Neural cell (in vitro differentiated cells): ENCODE results near the gene RMDN3. TPM values are rescaled to one million over a fixed set of nuclear protein-coding genes. Genes with fewer than 3 reads are reported as not detected.

Experiments
- H2AFZ ChIP-seq: fragments of 200-600, 300-800 bp; sonication (generic), shearing (Covaris generic); 2 replicates; pipeline ENCODE4 v1.6.0; 2014; ENCODE audit warnings: low read depth, mild to moderate bottlenecking, antibody characterized with exemption, low read length, moderate library complexity
- H3F3A ChIP-seq: fragments of 200-600 bp; shearing (Covaris generic); 2 replicates; pipeline ENCODE4 v1.6.1; 2016; ENCODE audit warnings: mild to moderate bottlenecking, moderate library complexity, mixed read lengths, antibody characterized with exemption, low read length; ENCODE audit not compliant: insufficient read depth, poor library complexity, severe bottlenecking
- H3K27ac ChIP-seq: fragments of 200-600, 300-800 bp; sonication (generic), shearing (Covaris generic); 2 replicates; pipeline ENCODE4 v1.5.1; 2014; ENCODE audit warnings: mild to moderate bottlenecking, low read length, moderate library complexity
- H3K27me3 ChIP-seq: fragments of 300-800, 200-600 bp; sonication (generic), shearing (Covaris generic); 2 replicates; pipeline ENCODE4 v1.6.0; 2014; ENCODE audit warnings: mild to moderate bottlenecking, low read depth, low read length, moderate library complexity; ENCODE audit not compliant: insufficient read depth
- H3K36me3 ChIP-seq: fragments of 300-800, 200-600 bp; sonication (generic), shearing (Covaris generic); 2 replicates; pipeline ENCODE4 v1.5.1; 2014; ENCODE audit warnings: mild to moderate bottlenecking, antibody characterized with exemption, low read length, moderate library complexity; ENCODE audit not compliant: insufficient read depth
- H3K4me2 ChIP-seq: fragments of 300-800, 200-600 bp; sonication (generic), shearing (Covaris generic); 2 replicates; pipeline ENCODE4 v1.6.0; 2014; ENCODE audit warnings: mild to moderate bottlenecking, low read length
- H3K4me3 ChIP-seq: fragments of 300-800, 200-600 bp; sonication (generic), shearing (Covaris generic); 2 replicates; pipeline ENCODE4 v1.5.1; 2014; ENCODE audit warnings: mild to moderate bottlenecking, low read length, moderate library complexity
- H3K79me2 ChIP-seq: fragments of 200-600 bp; shearing (Covaris generic); replicated peaks from 2 replicates; pipeline ENCODE4 v1.6.0; 2014; ENCODE audit warnings: mild to moderate bottlenecking, low read length, moderate library complexity; ENCODE audit not compliant: insufficient read depth
- H3K9ac ChIP-seq: fragments of 300-800, 200-600 bp; sonication (generic), shearing (Covaris generic); 2 replicates; pipeline ENCODE4 v1.6.1; 2016; ENCODE audit warnings: mild to moderate bottlenecking, low read length, mixed read lengths
- H3K9me2 ChIP-seq: fragments of 200-600 bp; shearing (Covaris generic); 2 replicates; pipeline ENCODE4 v1.6.1; 2016; ENCODE audit warnings: mild to moderate bottlenecking, low read length, mixed read lengths; ENCODE audit not compliant: insufficient read depth
- H3K9me3 ChIP-seq: fragments of 200-600, 300-800 bp; sonication (generic), shearing (Covaris generic); 2 replicates; pipeline ENCODE4 v1.6.1; 2016; ENCODE audit warnings: mild to moderate bottlenecking, mixed run types, low read length, moderate library complexity, mixed read lengths
- H4K20me1 ChIP-seq: fragments of 200-600 bp; shearing (Covaris generic); 2 replicates; pipeline ENCODE4 v1.6.1; 2016; ENCODE audit warnings: mild to moderate bottlenecking, mixed run types; ENCODE audit not compliant: insufficient read depth
- CTCF ChIP-seq: fragments of 450-650 bp; IDR thresholded peaks from 2 replicates; pipeline ENCODE4 v1.5.1; 2014; ENCODE audit warnings: antibody characterized with exemption, mild to moderate bottlenecking, moderate library complexity; ENCODE audit not compliant: poor library complexity, severe bottlenecking
- EP300 ChIP-seq: fragments of 450-650 bp; conservative IDR thresholded peaks from 2 replicates; pipeline ENCODE4 v1.6.1; 2014; ENCODE audit warnings: antibody characterized with exemption, mild to moderate bottlenecking, moderate library complexity; ENCODE audit not compliant: poor library complexity, severe bottlenecking
- EZH2 ChIP-seq: fragments of 200-600, 300-800 bp; shearing (Covaris generic), sonication (generic); IDR thresholded peaks from 2 replicates; pipeline ENCODE4 v1.6.1; 2014; ENCODE audit warnings: antibody characterized with exemption, low read length, borderline replicate concordance, mild to moderate bottlenecking; ENCODE audit not compliant: insufficient read depth, poor library complexity, severe bottlenecking
- MXI1 ChIP-seq: fragments of 450-650 bp; conservative IDR thresholded peaks from 2 replicates; pipeline ENCODE4 v1.6.1; 2014; ENCODE audit warnings: antibody characterized with exemption, mild to moderate bottlenecking; ENCODE audit not compliant: poor library complexity, severe bottlenecking
- POLR2AphosphoS5 ChIP-seq: IDR thresholded peaks from 2 replicates; pipeline ENCODE4 v1.6.1; 2012
- RAD21 ChIP-seq: fragments of 450-650 bp; conservative IDR thresholded peaks from 2 replicates; pipeline ENCODE4 v1.6.1; 2014; ENCODE audit warnings: antibody characterized with exemption, mild to moderate bottlenecking, moderate library complexity
- SMC3 ChIP-seq: fragments of 450-650 bp; conservative IDR thresholded peaks from 2 replicates; pipeline ENCODE4 v1.6.1; 2014; ENCODE audit warnings: antibody characterized with exemption, mild to moderate bottlenecking, moderate library complexity; ENCODE audit not compliant: poor library complexity
- TAF1 ChIP-seq: IDR thresholded peaks from 2 replicates; pipeline ENCODE4 v1.6.1; 2012; ENCODE audit warnings: low read depth
- polyA plus RNA-seq: library from polyadenylated mRNA; depleted of rRNA; stranded (reverse); fragments of >200 nt; gene quantifications from 2 replicates; pipeline ENCODE4 v1.2.3, GENCODE V29; 2014
- TF ChIP-seq, protein P1 (sequence below): IDR thresholded peaks from 2 replicates; pipeline ENCODE4 v1.6.1; 2012; ENCODE audit warnings: borderline replicate concordance

The RMDN3 gene
- polyA plus RNA-seq, 1 donor from 2014 or later: 24.7 TPM

- TF ChIP-seq MXI1: no peak
- TF ChIP-seq, protein P1, sequence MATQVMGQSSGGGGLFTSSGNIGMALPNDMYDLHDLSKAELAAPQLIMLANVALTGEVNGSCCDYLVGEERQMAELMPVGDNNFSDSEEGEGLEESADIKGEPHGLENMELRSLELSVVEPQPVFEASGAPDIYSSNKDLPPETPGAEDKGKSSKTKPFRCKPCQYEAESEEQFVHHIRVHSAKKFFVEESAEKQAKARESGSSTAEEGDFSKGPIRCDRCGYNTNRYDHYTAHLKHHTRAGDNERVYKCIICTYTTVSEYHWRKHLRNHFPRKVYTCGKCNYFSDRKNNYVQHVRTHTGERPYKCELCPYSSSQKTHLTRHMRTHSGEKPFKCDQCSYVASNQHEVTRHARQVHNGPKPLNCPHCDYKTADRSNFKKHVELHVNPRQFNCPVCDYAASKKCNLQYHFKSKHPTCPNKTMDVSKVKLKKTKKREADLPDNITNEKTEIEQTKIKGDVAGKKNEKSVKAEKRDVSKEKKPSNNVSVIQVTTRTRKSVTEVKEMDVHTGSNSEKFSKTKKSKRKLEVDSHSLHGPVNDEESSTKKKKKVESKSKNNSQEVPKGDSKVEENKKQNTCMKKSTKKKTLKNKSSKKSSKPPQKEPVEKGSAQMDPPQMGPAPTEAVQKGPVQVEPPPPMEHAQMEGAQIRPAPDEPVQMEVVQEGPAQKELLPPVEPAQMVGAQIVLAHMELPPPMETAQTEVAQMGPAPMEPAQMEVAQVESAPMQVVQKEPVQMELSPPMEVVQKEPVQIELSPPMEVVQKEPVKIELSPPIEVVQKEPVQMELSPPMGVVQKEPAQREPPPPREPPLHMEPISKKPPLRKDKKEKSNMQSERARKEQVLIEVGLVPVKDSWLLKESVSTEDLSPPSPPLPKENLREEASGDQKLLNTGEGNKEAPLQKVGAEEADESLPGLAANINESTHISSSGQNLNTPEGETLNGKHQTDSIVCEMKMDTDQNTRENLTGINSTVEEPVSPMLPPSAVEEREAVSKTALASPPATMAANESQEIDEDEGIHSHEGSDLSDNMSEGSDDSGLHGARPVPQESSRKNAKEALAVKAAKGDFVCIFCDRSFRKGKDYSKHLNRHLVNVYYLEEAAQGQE: no peak
- no peak for TF ChIP-seq SMC3
- no peak for TF ChIP-seq EZH2
- no peak for TF ChIP-seq POLR2AphosphoS5
- TF ChIP-seq TAF1: no peak
- no peak for TF ChIP-seq RAD21
- no peak for TF ChIP-seq CTCF
- TF ChIP-seq EP300: no peak
- H3K36me3 ChIP-seq: no peaks in the 10 kb centered on the region
- no peak overlapping the region for H3K27ac ChIP-seq
- no peaks in the 10 kb centered on the region for H3K79me2 ChIP-seq
- no peaks in the 10 kb centered on the region for H3K9me2 ChIP-seq
- H3K9ac ChIP-seq: no peak overlapping the region
- H3K9me3 ChIP-seq: no peaks in the 10 kb centered on the region
- no peaks in the 10 kb centered on the region for H3F3A ChIP-seq
- no peak overlapping the region for H3K4me2 ChIP-seq
- H2AFZ ChIP-seq: no peak overlapping the region
- no peak overlapping the region for H3K4me3 ChIP-seq
- H3K27me3 ChIP-seq: peaks cover 20% of the 10 kb centered on the region
- H4K20me1 ChIP-seq: no peaks in the 10 kb centered on the region
These were observed 12.9 kb upstream of the RMDN3 start for GRCh38 chr15:40767838-40768500.

DNA sequence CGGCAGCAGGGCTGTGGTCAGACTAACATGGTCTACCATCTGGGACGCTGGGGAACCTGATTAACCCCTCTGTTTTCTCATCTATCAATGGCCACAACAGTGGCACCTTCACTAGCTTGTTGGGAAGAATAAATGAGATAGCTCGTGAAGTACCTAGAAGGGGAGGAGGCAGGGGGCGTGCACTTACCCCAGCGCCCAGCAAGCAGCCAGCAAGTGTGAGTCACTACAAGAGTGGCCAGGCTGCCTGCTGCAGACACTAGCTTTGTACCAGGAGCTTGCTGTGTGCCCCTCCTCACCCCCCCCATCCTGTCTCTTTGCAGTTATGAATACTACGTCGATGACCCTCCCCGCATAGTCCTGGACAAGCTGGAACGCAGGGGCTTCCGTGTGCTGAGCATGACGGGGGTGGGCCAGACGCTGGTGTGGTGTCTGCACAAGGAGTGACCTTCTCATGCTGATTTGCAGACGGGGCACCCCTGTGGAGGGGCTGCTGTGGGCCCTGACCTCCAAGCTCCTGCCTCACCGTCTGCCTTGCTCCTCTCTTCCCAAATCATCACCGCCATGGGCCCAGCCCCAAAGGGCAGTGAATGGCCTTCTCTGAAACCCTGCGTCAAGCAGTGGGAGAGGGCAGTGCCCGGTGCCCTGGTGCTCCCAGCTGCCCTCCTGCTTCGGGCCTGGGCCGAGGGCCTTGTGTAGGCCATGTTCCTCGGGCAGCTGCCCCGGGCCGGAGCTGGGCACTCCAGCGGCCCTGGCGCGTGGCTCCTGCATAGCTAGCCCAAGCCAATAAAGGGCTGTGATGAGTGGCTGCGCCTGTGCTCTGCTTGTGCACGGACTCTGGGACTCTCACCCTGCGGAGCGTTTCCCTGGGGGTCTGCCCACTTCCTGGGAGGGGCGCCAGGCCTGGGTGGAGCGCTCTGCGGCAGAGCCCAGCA lies 12.1 kb upstream of the RMDN3 start:
- H3K4me2 ChIP-seq: no peak overlapping the region
- H3K27me3 ChIP-seq: peaks cover 21% of the 10 kb centered on the region
- no peaks in the 10 kb centered on the region for H3K9me2 ChIP-seq
- no peaks in the 10 kb centered on the region for H3K9me3 ChIP-seq
- H3K4me3 ChIP-seq: no peak overlapping the region
- H3K79me2 ChIP-seq: no peaks in the 10 kb centered on the region
- no peak overlapping the region for H3K9ac ChIP-seq
- H3K27ac ChIP-seq: no peak overlapping the region
- H3K36me3 ChIP-seq: no peaks in the 10 kb centered on the region
- no peaks in the 10 kb centered on the region for H4K20me1 ChIP-seq
- TF ChIP-seq POLR2AphosphoS5: no peak
- H3F3A ChIP-seq: no peaks in the 10 kb centered on the region
- H2AFZ ChIP-seq: no peak overlapping the region
